Peyer's patch (tissue), 4 donors: ENCODE results near the gene LPIN2. TPM values are rescaled to one million over a fixed set of nuclear protein-coding genes. Genes with fewer than 3 reads are reported as not detected.

Source experiments
- DNase-seq, 3 donors: peaks; one replicate each; pipeline ENCODE4 v3.0.0-alpha.2; 2017 to 2019
- H3K27ac ChIP-seq, 4 donors: fragments of 200-600 bp; sonication (generic); one replicate each; pipeline ENCODE4 v1.5.1; 2016 to 2019
- H3K27me3 ChIP-seq, 2 donors: fragments of 200-600 bp; sonication (generic); one replicate each; pipeline ENCODE4 v1.5.1; 2019
- H3K36me3 ChIP-seq, 3 donors: fragments of 200-600 bp; sonication (generic); one replicate each; pipeline ENCODE4 v1.5.1; 2016 to 2019
- H3K4me1 ChIP-seq, 4 donors: fragments of 200-600 bp; sonication (generic); one replicate each; pipeline ENCODE4 v1.5.1; 2016 to 2019
- H3K4me3 ChIP-seq, 4 donors: fragments of 200-600 bp; sonication (generic); 1 replicate in 3 of 4; 2 replicates in 1 of 4; pipeline ENCODE4 v1.5.1; 2016 to 2019; ENCODE audit warnings: mild to moderate bottlenecking in 1 of 4
- H3K9me3 ChIP-seq, 4 donors: fragments of 200-600 bp; sonication (generic); one replicate each; pipeline ENCODE4 v1.5.1; 2016 to 2019; ENCODE audit warnings: mild to moderate bottlenecking in 1 of 4
- POLR2A ChIP-seq, 2 donors: fragments of 450-650 bp; IDR thresholded peaks; one replicate each; pipeline ENCODE4 v1.5.1; 2017; ENCODE audit warnings: antibody characterized with exemption in 2 of 2, mild to moderate bottlenecking in 2 of 2, moderate library complexity in 2 of 2
- total RNA-seq, 4 donors: library from RNA; depleted of rRNA; stranded (reverse); fragments of >200 nt; gene quantifications; one replicate each; pipeline ENCODE4 v1.1.0, GENCODE V29; 2016
- TF ChIP-seq, protein P1 (sequence below), 6 experiments: fragments of 450-650 bp in 4 of 6; fragments of 200-600 bp in 2 of 6; sonication (generic) in 1 of 6; IDR thresholded peaks; one replicate each; pipeline ENCODE4 v1.5.1; 2017 to 2019; ENCODE audit warnings: antibody characterized with exemption in 6 of 6, mild to moderate bottlenecking in 3 of 6, moderate library complexity in 1 of 6

The LPIN2 gene
- total RNA-seq, 4 donors from 2014 or later = 29.7 to 178 (median 133) TPM

GRCh38 chr18:2979871-2980790, 32.8 kb downstream of the LPIN2 start:
- Histone ChIP-seq H3K27ac (peak overlapping the region; percentile 72 to 86 (median 82)), H3K4me1 (peaks cover 6 to 71% (median 27%) of the 10 kb centered on the region in 4 donors), H3K9me3 (no peaks in the 10 kb centered on the region), H3K27me3 (no peaks in the 10 kb centered on the region), H3K36me3 (no peaks in the 10 kb centered on the region), H3K4me3 (peak overlapping the region in 3 of 4 donors; percentile 7 to 54 (median 39))
- peak in 2 of 3 donors; percentile 47 to 63 for DNase-seq
- TF ChIP-seq, protein P1, sequence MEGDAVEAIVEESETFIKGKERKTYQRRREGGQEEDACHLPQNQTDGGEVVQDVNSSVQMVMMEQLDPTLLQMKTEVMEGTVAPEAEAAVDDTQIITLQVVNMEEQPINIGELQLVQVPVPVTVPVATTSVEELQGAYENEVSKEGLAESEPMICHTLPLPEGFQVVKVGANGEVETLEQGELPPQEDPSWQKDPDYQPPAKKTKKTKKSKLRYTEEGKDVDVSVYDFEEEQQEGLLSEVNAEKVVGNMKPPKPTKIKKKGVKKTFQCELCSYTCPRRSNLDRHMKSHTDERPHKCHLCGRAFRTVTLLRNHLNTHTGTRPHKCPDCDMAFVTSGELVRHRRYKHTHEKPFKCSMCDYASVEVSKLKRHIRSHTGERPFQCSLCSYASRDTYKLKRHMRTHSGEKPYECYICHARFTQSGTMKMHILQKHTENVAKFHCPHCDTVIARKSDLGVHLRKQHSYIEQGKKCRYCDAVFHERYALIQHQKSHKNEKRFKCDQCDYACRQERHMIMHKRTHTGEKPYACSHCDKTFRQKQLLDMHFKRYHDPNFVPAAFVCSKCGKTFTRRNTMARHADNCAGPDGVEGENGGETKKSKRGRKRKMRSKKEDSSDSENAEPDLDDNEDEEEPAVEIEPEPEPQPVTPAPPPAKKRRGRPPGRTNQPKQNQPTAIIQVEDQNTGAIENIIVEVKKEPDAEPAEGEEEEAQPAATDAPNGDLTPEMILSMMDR (IDR thresholded peaks at IDR 0.05) = no peak
- no peak for TF ChIP-seq POLR2A (IDR thresholded peaks at IDR 0.05)

GRCh38 chr18:2979129-2979528, 33.8 kb downstream of the LPIN2 start:
- Histone ChIP-seq H3K27me3 (no peaks in the 10 kb centered on the region), H3K9me3 (no peaks in the 10 kb centered on the region), H3K27ac (peak overlapping the region; percentile 72 to 86 (median 82)), H3K4me1 (peaks cover 6 to 65% (median 27%) of the 10 kb centered on the region in 4 donors), H3K4me3 (peak overlapping the region in 1 of 4 donors; percentile 54), H3K36me3 (no peaks in the 10 kb centered on the region)
- TF ChIP-seq, protein P1 (IDR thresholded peaks at IDR 0.05) = no peak
- no peak for TF ChIP-seq POLR2A (IDR thresholded peaks at IDR 0.05)
- DNase-seq = no peak

DNA sequence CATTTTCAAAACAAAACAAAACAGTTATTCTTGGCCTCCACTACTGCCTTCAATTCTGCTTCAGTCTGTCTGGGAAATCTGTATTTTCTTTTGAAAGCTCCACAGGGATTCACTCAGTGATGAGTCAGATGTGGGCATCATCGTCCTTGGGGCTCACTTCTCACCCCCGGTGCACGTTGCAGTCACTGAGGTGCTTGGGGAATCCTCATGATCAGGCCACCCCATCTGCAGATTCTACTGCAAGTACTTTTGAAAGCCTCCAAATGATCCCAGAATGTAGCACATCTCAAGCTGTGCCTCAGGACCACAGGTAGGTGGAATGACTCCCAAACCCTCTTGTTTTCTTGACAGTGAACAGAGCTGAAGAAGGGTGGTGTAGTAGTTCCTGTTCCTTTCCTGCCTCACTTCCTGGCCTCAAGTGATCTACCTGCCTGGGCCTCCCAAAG, 34.3 kb downstream of the LPIN2 start:
- no peak for DNase-seq
- TF ChIP-seq POLR2A (IDR thresholded peaks at IDR 0.05) = no peak
- TF ChIP-seq, protein P1 (IDR thresholded peaks at IDR 0.05) = no peak
- Histone ChIP-seq H3K9me3 (no peaks in the 10 kb centered on the region), H3K4me1 (peaks cover 6 to 61% (median 27%) of the 10 kb centered on the region in 4 donors), H3K4me3 (peak overlapping the region in 1 of 4 donors; percentile 54), H3K27me3 (no peaks in the 10 kb centered on the region), H3K36me3 (no peaks in the 10 kb centered on the region), H3K27ac (peak overlapping the region; percentile 72 to 86 (median 82))

DNA sequence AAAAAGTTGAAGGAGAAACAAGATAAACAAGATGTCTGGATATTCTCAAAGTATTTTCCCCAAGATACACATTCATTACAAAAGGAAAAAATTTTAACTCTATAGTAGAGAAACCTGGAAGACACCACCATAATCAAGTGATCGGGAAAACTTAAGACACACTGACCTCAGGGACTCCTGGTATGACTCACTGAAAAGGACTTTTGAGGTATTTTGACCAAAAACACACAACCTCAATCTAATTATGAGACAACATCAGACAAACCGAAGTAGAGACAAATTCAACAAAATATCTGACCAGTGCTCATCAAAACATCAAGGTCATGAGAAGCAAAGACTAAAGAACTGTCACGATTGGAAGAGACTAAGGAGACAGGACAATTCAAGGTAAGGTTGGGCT, 34.7 kb downstream of the LPIN2 start:
- Histone ChIP-seq H3K27me3 (no peaks in the 10 kb centered on the region), H3K36me3 (no peaks in the 10 kb centered on the region), H3K4me1 (peaks cover 6 to 60% (median 26%) of the 10 kb centered on the region in 4 donors), H3K4me3 (peak overlapping the region in 1 of 4 donors; percentile 54), H3K27ac (peak overlapping the region; percentile 72 to 86 (median 82)), H3K9me3 (no peaks in the 10 kb centered on the region)
- no peak for DNase-seq
- TF ChIP-seq POLR2A (IDR thresholded peaks at IDR 0.05) = no peak
- TF ChIP-seq, protein P1 (IDR thresholded peaks at IDR 0.05) = no peak

- Histone ChIP-seq H3K4me3 (no peak overlapping the region), H3K9me3 (no peaks in the 10 kb centered on the region), H3K27me3 (no peaks in the 10 kb centered on the region), H3K4me1 (peaks cover 6 to 64% (median 21%) of the 10 kb centered on the region in 4 donors), H3K27ac (peak overlapping the region; percentile 33 to 68 (median 52)), H3K36me3 (no peaks in the 10 kb centered on the region)
- DNase-seq = no peak
- TF ChIP-seq, protein P1 (IDR thresholded peaks at IDR 0.05) = no peak
- no peak for TF ChIP-seq POLR2A (IDR thresholded peaks at IDR 0.05)
These were observed 36.5 kb downstream of the LPIN2 start for GRCh38 chr18:2976218-2977132.
